C4-2B (cell line): ENCODE results near the gene EPS8L3.

ENCODE experiments used
- ZFX ChIP-seq: fragments of 450-650 bp; IDR thresholded peaks from 2 replicates; pipeline ENCODE4 v1.6.1; 2017
- TF ChIP-seq, protein P1 (sequence below): fragments of 450-650 bp; conservative IDR thresholded peaks from 2 replicates; pipeline ENCODE4 v1.5.1; 2017; ENCODE audit warnings: mild to moderate bottlenecking

DNA sequence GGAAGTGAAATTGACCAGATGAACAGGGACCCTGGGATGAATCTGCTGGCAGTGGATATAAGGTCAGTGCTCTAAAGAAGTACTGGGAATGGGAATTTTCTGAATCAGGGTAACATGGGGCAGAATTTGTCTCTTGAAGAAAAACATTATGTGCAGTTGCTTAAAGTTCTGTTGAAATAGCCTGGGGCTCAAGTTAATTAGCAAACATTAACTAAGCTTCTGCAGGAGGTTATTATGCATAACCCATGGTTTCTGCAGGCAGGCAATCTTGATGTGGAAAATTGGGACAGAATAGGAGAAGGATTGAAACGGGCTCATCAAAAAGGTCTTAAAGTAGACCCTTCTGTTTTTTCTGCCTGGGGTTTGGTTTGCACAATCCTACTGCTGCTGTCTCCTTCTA, 37.7 kb downstream of the EPS8L3 start:
- TF ChIP-seq, protein P1, sequence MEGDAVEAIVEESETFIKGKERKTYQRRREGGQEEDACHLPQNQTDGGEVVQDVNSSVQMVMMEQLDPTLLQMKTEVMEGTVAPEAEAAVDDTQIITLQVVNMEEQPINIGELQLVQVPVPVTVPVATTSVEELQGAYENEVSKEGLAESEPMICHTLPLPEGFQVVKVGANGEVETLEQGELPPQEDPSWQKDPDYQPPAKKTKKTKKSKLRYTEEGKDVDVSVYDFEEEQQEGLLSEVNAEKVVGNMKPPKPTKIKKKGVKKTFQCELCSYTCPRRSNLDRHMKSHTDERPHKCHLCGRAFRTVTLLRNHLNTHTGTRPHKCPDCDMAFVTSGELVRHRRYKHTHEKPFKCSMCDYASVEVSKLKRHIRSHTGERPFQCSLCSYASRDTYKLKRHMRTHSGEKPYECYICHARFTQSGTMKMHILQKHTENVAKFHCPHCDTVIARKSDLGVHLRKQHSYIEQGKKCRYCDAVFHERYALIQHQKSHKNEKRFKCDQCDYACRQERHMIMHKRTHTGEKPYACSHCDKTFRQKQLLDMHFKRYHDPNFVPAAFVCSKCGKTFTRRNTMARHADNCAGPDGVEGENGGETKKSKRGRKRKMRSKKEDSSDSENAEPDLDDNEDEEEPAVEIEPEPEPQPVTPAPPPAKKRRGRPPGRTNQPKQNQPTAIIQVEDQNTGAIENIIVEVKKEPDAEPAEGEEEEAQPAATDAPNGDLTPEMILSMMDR = no peak
- no peak for TF ChIP-seq ZFX
